H9 (cell line): ENCODE results near the gene PTPRN2. TPM values are rescaled to one million over a fixed set of nuclear protein-coding genes. Genes with fewer than 3 reads are reported as not detected.

Experiments used
- DNase-seq: peaks from one replicate; pipeline ENCODE4 v3.0.0-alpha.2; 2017
- H2AFZ ChIP-seq: one replicate; pipeline ENCODE4 v1.6.1; 2013; ENCODE audit warnings: mild to moderate bottlenecking, low read length, control low read depth, moderate library complexity
- H2AK5ac ChIP-seq: 2 replicates; pipeline ENCODE4 v1.6.1; 2013; ENCODE audit warnings: low read length, control low read depth, mixed read lengths; ENCODE audit not compliant: insufficient read length
- H2BK120ac ChIP-seq: one replicate; pipeline ENCODE4 v1.6.1; 2013; ENCODE audit warnings: low read depth, mild to moderate bottlenecking, low read length, control low read depth, inconsistent platforms; ENCODE audit not compliant: poor library complexity, severe bottlenecking
- H2BK12ac ChIP-seq: 2 replicates; pipeline ENCODE4 v1.6.1; 2013; ENCODE audit warnings: low read length, control low read depth, mixed read lengths, low read depth; ENCODE audit not compliant: insufficient read length
- H2BK15ac ChIP-seq: 2 replicates; pipeline ENCODE4 v1.6.1; 2013; ENCODE audit warnings: low read depth, low read length, control low read depth
- H2BK20ac ChIP-seq: one replicate; pipeline ENCODE4 v1.6.1; 2013; ENCODE audit warnings: low read depth, mild to moderate bottlenecking, low read length, control low read depth, inconsistent platforms; ENCODE audit not compliant: poor library complexity, severe bottlenecking
- H2BK5ac ChIP-seq: 2 replicates; pipeline ENCODE4 v1.6.1; 2013; ENCODE audit warnings: low read length, control low read depth, mixed read lengths; ENCODE audit not compliant: insufficient read length
- H3K14ac ChIP-seq: 2 replicates; pipeline ENCODE4 v1.6.1; 2013; ENCODE audit warnings: low read length, control low read depth; ENCODE audit not compliant: insufficient read depth
- H3K18ac ChIP-seq: 2 replicates; pipeline ENCODE4 v1.6.1; 2013; ENCODE audit warnings: low read depth, mild to moderate bottlenecking, mixed read lengths, low read length, control low read depth; ENCODE audit not compliant: insufficient read length
- H3K23ac ChIP-seq: 2 replicates; pipeline ENCODE4 v1.6.1; 2013; ENCODE audit warnings: low read length, control low read depth, mixed read lengths, low read depth; ENCODE audit not compliant: insufficient read length
- H3K23me2 ChIP-seq: 2 replicates; pipeline ENCODE4 v1.6.1; 2013; ENCODE audit warnings: low read depth, mild to moderate bottlenecking, mixed read lengths, low read length, control low read depth; ENCODE audit not compliant: insufficient read length, poor library complexity, severe bottlenecking
- H3K27ac ChIP-seq: 2 replicates; pipeline ENCODE4 v1.5.1; 2013; ENCODE audit warnings: low read length, control low read depth, mixed read lengths, low read depth; ENCODE audit not compliant: insufficient read length
- H3K27me3 ChIP-seq: 2 replicates; pipeline ENCODE4 v1.6.1; 2013; ENCODE audit warnings: low read length, control low read depth, inconsistent platforms; ENCODE audit not compliant: insufficient read depth
- H3K4ac ChIP-seq: 2 replicates; pipeline ENCODE4 v1.6.1; 2013; ENCODE audit warnings: low read depth, mild to moderate bottlenecking, control low read depth, inconsistent platforms, low read length, moderate library complexity
- H3K4me1 ChIP-seq: 2 replicates; pipeline ENCODE4 v1.6.1; 2013; ENCODE audit warnings: low read length, control low read depth, inconsistent platforms; ENCODE audit not compliant: insufficient read depth
- H3K4me2 ChIP-seq: 2 replicates; pipeline ENCODE4 v1.6.1; 2013; ENCODE audit warnings: low read length, control low read depth, mixed read lengths; ENCODE audit not compliant: insufficient read length, insufficient read depth
- H3K56ac ChIP-seq: 2 replicates; pipeline ENCODE4 v1.6.1; 2013; ENCODE audit warnings: low read depth, mild to moderate bottlenecking, mixed read lengths, low read length, control low read depth; ENCODE audit not compliant: insufficient read length
- H3K79me1 ChIP-seq: 2 replicates; pipeline ENCODE4 v1.6.1; 2013; ENCODE audit warnings: low read depth, mild to moderate bottlenecking, moderate library complexity, low read length, control low read depth, inconsistent platforms; ENCODE audit not compliant: insufficient read depth, poor library complexity, severe bottlenecking
- H3K79me2 ChIP-seq: 2 replicates; pipeline ENCODE4 v1.6.1; 2013; ENCODE audit warnings: low read length, control low read depth, inconsistent platforms; ENCODE audit not compliant: insufficient read depth
- H3K9ac ChIP-seq: 2 replicates; pipeline ENCODE4 v1.6.1; 2013; ENCODE audit warnings: low read length, control low read depth, mixed read lengths; ENCODE audit not compliant: insufficient read length; ENCODE audit errors: extremely low read depth
- H3K9me3 ChIP-seq: one replicate; pipeline ENCODE4 v1.6.1; 2013; ENCODE audit warnings: low read depth, low read length, inconsistent platforms; ENCODE audit not compliant: control insufficient read depth
- H3T11ph ChIP-seq: one replicate; pipeline ENCODE4 v1.6.1; 2013; ENCODE audit warnings: mild to moderate bottlenecking, low read length, control low read depth, inconsistent platforms
- H4K20me1 ChIP-seq: one replicate; pipeline ENCODE4 v1.6.1; 2013; ENCODE audit not compliant: control insufficient read depth, insufficient read length, insufficient read depth
- H4K5ac ChIP-seq: 2 replicates; pipeline ENCODE4 v1.6.1; 2013; ENCODE audit warnings: low read depth, mild to moderate bottlenecking, mixed read lengths, low read length, control low read depth; ENCODE audit not compliant: insufficient read length
- H4K8ac ChIP-seq: replicated peaks from 2 replicates; pipeline ENCODE4 v1.6.1; 2013; ENCODE audit warnings: low read length, control low read depth, mixed read lengths, low read depth; ENCODE audit not compliant: insufficient read length
- H4K91ac ChIP-seq: 2 replicates; pipeline ENCODE4 v1.6.1; 2013; ENCODE audit warnings: low read depth, mild to moderate bottlenecking, moderate library complexity, mixed read lengths, low read length, control low read depth; ENCODE audit not compliant: insufficient read length
- H3K27ac Mint-ChIP-seq, 3 experiments: 2 replicates in 2 of 3; 3 replicates in 1 of 3; pipeline ENCODE4 v1.8.0; 2020 to 2021; ENCODE audit warnings: mixed read lengths in 3 of 3, mild to moderate bottlenecking in 1 of 3, moderate library complexity in 1 of 3
- H3K27me3 Mint-ChIP-seq: 2 replicates; pipeline ENCODE4 v1.8.0; 2021; ENCODE audit warnings: low read depth, mild to moderate bottlenecking, moderate library complexity, mixed read lengths
- H3K36me3 Mint-ChIP-seq, 3 experiments: 2 replicates in 2 of 3; 3 replicates in 1 of 3; pipeline ENCODE4 v1.8.0; 2020 to 2021; ENCODE audit warnings: low read depth in 3 of 3, mixed read lengths in 3 of 3; ENCODE audit not compliant: insufficient read depth in 1 of 3
- H3K4me1 Mint-ChIP-seq, 2 experiments: 2 replicates each; pipeline ENCODE4 v1.8.0; 2020; ENCODE audit warnings: mixed read lengths in 2 of 2
- H3K4me3 Mint-ChIP-seq, 2 experiments: 2 replicates in 1 of 2; 3 replicates in 1 of 2; pipeline ENCODE4 v1.8.0; 2020 to 2021; ENCODE audit warnings: mild to moderate bottlenecking in 2 of 2, mixed read lengths in 2 of 2, moderate library complexity in 1 of 2
- H3K9me3 Mint-ChIP-seq, 2 experiments: 2 replicates in 1 of 2; 3 replicates in 1 of 2; pipeline ENCODE4 v1.8.0; 2020; ENCODE audit warnings: mild to moderate bottlenecking in 2 of 2, mixed read lengths in 2 of 2, moderate library complexity in 1 of 2
- WGBS: extraction: QIAGEN DNeasy Blood & Tissue Kit; methylation state at CpG from one replicate; pipeline ENCODE4 v1.1.7; 2013; ENCODE audit warnings: missing lambda C conversion rate, low lambda C conversion rate, mixed read lengths; ENCODE audit not compliant: insufficient read length; ENCODE audit errors: extremely low coverage; 5-methylcytosine and 5-hydroxymethylcytosine counted together
- total RNA-seq: library from RNA; stranded (reverse); gene quantifications from 2 replicates; pipeline ENCODE4 v1.2.1, GENCODE V29; 2021
- TF ChIP-seq, protein P1 (sequence below): fragments of 200-600 bp; sonication (generic); conservative IDR thresholded peaks from 3 replicates; pipeline ENCODE4 v1.8.0; 2021; ENCODE audit warnings: antibody characterized with exemption, mild to moderate bottlenecking

PTPRN2 gene
- total RNA-seq, 1 experiment from 2014 or later: 5.2 TPM

GRCh38 chr7:157526913-157527634 lies 1060.5 kb downstream of the PTPRN2 start:
- Histone ChIP-seq H2BK12ac (no peak overlapping the region), H3K4me2 (no peak overlapping the region), H3K18ac (no peak overlapping the region), H3K9ac (no peak overlapping the region), H3T11ph (no peak overlapping the region), H3K4me1 (0 out of 2 replicates have a peak, but pooled peaks cover 2% of the 10 kb centered on the region), H4K91ac (no peak overlapping the region), H3K56ac (no peak overlapping the region), H3K79me1 (no peaks in the 10 kb centered on the region), H4K8ac (no peak overlapping the region), H3K23ac (no peak overlapping the region), H2AFZ (no peak overlapping the region), H3K4ac (no peak overlapping the region), H2AK5ac (no peak overlapping the region), H2BK20ac (no peak overlapping the region), H4K5ac (no peak overlapping the region), H3K27me3 (no peaks in the 10 kb centered on the region), H3K23me2 (no peaks in the 10 kb centered on the region), H2BK5ac (no peak overlapping the region), H3K27ac (no peak overlapping the region), H2BK120ac (no peak overlapping the region), H4K20me1 (peaks cover 5% of the 10 kb centered on the region), H3K14ac (no peak overlapping the region), H2BK15ac (no peak overlapping the region), H3K79me2 (no peaks in the 10 kb centered on the region), H3K9me3 (no peaks in the 10 kb centered on the region)
- H3K4me3 Mint-ChIP-seq: no peak overlapping the region
- peaks cover 89% of the 10 kb centered on the region for H3K27me3 Mint-ChIP-seq
- H3K4me1 Mint-ChIP-seq: peaks cover 0 to 6% of the 10 kb centered on the region in 2 experiments; a peak in 1 of 4 replicates
- no peak overlapping the region for H3K27ac Mint-ChIP-seq
- DNase-seq: no peak
- TF ChIP-seq, protein P1, sequence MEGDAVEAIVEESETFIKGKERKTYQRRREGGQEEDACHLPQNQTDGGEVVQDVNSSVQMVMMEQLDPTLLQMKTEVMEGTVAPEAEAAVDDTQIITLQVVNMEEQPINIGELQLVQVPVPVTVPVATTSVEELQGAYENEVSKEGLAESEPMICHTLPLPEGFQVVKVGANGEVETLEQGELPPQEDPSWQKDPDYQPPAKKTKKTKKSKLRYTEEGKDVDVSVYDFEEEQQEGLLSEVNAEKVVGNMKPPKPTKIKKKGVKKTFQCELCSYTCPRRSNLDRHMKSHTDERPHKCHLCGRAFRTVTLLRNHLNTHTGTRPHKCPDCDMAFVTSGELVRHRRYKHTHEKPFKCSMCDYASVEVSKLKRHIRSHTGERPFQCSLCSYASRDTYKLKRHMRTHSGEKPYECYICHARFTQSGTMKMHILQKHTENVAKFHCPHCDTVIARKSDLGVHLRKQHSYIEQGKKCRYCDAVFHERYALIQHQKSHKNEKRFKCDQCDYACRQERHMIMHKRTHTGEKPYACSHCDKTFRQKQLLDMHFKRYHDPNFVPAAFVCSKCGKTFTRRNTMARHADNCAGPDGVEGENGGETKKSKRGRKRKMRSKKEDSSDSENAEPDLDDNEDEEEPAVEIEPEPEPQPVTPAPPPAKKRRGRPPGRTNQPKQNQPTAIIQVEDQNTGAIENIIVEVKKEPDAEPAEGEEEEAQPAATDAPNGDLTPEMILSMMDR: no peak
- H3K9me3 Mint-ChIP-seq: peaks cover 0 to 5% of the 10 kb centered on the region in 2 experiments; a peak in 2 of 5 replicates
- H3K36me3 Mint-ChIP-seq: no peaks in the 10 kb centered on the region; a peak in 1 of 7 replicates
- WGBS: no CpG with 5 or more reads among the region's 23 CpGs
